Measurements from ENCODE around the gene GPR55. TPM values are rescaled to one million over a fixed set of nuclear protein-coding genes. Genes with fewer than 3 reads are reported as not detected.

Gene GPR55
- total and polyA plus RNA-seq, 2 donors (not counting 1 experiment from before 2014, with no cell fraction given): 3.0 to 4.1 TPM

DNA sequence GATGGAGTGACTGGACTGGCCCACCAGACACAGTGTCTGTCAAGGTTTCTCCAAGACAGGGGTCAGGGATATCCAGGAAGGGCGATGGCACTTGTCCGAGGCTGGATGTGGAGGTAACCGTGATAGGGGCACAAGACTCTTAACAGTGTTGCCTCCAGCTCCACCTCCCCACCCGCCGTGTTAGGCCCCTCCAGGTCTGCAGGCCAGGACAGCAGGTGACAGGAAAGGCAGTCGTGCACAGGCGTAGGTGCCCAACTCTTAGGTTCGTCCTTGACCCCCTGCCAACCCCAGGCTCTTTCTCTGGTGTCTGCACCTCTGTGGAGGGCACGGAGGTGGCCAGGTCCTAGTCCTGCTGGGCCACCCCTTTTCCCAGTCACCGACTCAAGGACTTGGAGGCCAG is 50.2 kb downstream of the GPR55 start:
- Histone ChIP-seq H3K4me2 (replicated peaks; ENCODE audit: low read depth, low read length, poor library complexity, severe bottlenecking) (peak overlapping the region; percentile 85), H3K27ac (ENCODE audit: low read length in 2 of 2) (peak overlapping the region; percentile 90 to 99), H3K4me3 (ENCODE audit: control extremely low read depth in 1 of 5, extremely low read depth in 1 of 5, insufficient read depth in 1 of 5, low read depth in 2 of 5, low read length in 4 of 5) (no peak overlapping the region), H4K20me1 (ENCODE audit: control insufficient read depth, insufficient read depth, low read length, poor library complexity, severe bottlenecking) (no peaks in the 10 kb centered on the region), H2AFZ (ENCODE audit: insufficient read depth, low read depth, low read length, poor library complexity, severe bottlenecking) (no peak overlapping the region), H3K36me3 (replicated peaks in 1 of 2; ENCODE audit: control extremely low read depth in 1 of 2, control insufficient read depth in 1 of 2, extremely low read depth in 1 of 2, insufficient read depth in 2 of 2, low read length in 1 of 2) (peaks cover 0 to 24% of the 10 kb centered on the region in 2 experiments), H3K9me3 (ENCODE audit: control extremely low read depth in 1 of 3, control insufficient read depth in 2 of 3, insufficient read depth in 1 of 3, low read length in 2 of 3) (peaks cover 0 to 7% (median 0%) of the 10 kb centered on the region in 3 donors), H3K79me2 (ENCODE audit: control insufficient read depth, insufficient read depth, low read length) (peaks cover 42% of the 10 kb centered on the region), H3K27me3 (replicated peaks in 1 of 4; ENCODE audit: control extremely low read depth in 1 of 4, control insufficient read depth in 3 of 4, insufficient read depth in 4 of 4, low read length in 3 of 4) (no peaks in the 10 kb centered on the region), H3K9ac (ENCODE audit: low read length) (no peak overlapping the region), H3K4me1 (ENCODE audit: control insufficient read depth in 2 of 2, insufficient read depth in 2 of 2, low read length in 2 of 2) (peaks cover 92 to 96% of the 10 kb centered on the region in 2 donors)
- DNase-seq (no peak), ATAC-seq (ENCODE audit: low read depth) (no peak)
- Mint-ChIP-seq H3K27ac (peak overlapping the region; percentile 87), H3K4me3 (peak overlapping the region; percentile 80), H3K4me1 (peaks cover 72% of the 10 kb centered on the region), H3K27me3 (no peaks in the 10 kb centered on the region), H3K9me3 (ENCODE audit: insufficient read depth) (no peaks in the 10 kb centered on the region)
- ChIA-PET CTCF (no interaction called here), POLR2A (no interaction called here)
- WGBS (ENCODE audit: insufficient coverage): 93% methylated on average over 10 of the region's 10 CpGs
- no peak for TF ChIP-seq EZH2 (IDR thresholded peaks at IDR 0.05; ENCODE audit: borderline replicate concordance, insufficient read depth, low read depth, low read length, poor library complexity, severe bottlenecking)
- TF ChIP-seq, protein P1, sequence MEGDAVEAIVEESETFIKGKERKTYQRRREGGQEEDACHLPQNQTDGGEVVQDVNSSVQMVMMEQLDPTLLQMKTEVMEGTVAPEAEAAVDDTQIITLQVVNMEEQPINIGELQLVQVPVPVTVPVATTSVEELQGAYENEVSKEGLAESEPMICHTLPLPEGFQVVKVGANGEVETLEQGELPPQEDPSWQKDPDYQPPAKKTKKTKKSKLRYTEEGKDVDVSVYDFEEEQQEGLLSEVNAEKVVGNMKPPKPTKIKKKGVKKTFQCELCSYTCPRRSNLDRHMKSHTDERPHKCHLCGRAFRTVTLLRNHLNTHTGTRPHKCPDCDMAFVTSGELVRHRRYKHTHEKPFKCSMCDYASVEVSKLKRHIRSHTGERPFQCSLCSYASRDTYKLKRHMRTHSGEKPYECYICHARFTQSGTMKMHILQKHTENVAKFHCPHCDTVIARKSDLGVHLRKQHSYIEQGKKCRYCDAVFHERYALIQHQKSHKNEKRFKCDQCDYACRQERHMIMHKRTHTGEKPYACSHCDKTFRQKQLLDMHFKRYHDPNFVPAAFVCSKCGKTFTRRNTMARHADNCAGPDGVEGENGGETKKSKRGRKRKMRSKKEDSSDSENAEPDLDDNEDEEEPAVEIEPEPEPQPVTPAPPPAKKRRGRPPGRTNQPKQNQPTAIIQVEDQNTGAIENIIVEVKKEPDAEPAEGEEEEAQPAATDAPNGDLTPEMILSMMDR (IDR thresholded peaks at IDR 0.05): no peak
- intact Hi-C loops (cut with micrococcal nuclease): loop anchor here (10.0 kb wide), 1 partner anchor 520 kb away; the partner anchor contains the start of gene B3GNT7

DNA sequence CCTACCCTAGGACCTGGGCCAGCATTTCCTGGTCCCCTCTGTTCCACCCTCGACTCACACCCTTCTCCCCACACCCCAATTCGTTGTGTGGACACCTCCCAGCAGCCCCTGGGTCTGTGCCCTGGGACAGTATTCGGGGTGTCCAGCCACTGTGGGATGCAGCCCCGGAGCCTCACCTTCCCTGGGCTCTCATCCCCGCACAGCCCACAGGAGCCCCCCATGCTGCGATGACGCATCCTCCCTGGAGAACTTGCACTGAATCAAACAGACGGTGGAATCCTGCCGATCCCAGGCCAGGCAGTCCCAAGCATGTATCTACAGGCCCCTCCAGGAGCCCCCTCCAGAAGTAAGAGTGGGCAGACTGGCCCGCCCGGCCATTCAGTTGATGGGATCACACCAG is 50.6 kb downstream of the GPR55 start:
- peaks cover 96 to 100% of the 10 kb centered on the region in 2 donors for H3K4me1 ChIP-seq (ENCODE audit: control insufficient read depth in 2 of 2, insufficient read depth in 2 of 2, low read length in 2 of 2)
- ATAC-seq (ENCODE audit: low read depth) (no peak), DNase-seq (no peak)
- no peaks in the 10 kb centered on the region for H3K27me3 ChIP-seq (replicated peaks in 1 of 4; ENCODE audit: control extremely low read depth in 1 of 4, control insufficient read depth in 3 of 4, insufficient read depth in 4 of 4, low read length in 3 of 4)
- peak overlapping the region in 1 of 5 experiments; percentile 57 for H3K4me3 ChIP-seq (ENCODE audit: control extremely low read depth in 1 of 5, extremely low read depth in 1 of 5, insufficient read depth in 1 of 5, low read depth in 2 of 5, low read length in 4 of 5)
- intact Hi-C loops (cut with micrococcal nuclease): loop anchor here (10.0 kb wide), 1 partner anchor 520 kb away; the partner anchor contains the start of gene B3GNT7
- H3K9me3 ChIP-seq (ENCODE audit: control extremely low read depth in 1 of 3, control insufficient read depth in 2 of 3, insufficient read depth in 1 of 3, low read length in 2 of 3): peaks cover 0 to 7% (median 0%) of the 10 kb centered on the region in 3 donors
- H3K4me2 ChIP-seq (replicated peaks; ENCODE audit: low read depth, low read length, poor library complexity, severe bottlenecking): peak overlapping the region; percentile 85
- Mint-ChIP-seq H3K4me1 (peaks cover 72% of the 10 kb centered on the region), H3K27me3 (no peaks in the 10 kb centered on the region), H3K4me3 (peak overlapping the region; percentile 80), H3K27ac (peak overlapping the region; percentile 87), H3K9me3 (ENCODE audit: insufficient read depth) (no peaks in the 10 kb centered on the region)
- H4K20me1 ChIP-seq (ENCODE audit: control insufficient read depth, insufficient read depth, low read length, poor library complexity, severe bottlenecking): no peaks in the 10 kb centered on the region
- H3K9ac ChIP-seq (ENCODE audit: low read length): peak overlapping the region; percentile 59
- no peak for TF ChIP-seq EZH2 (IDR thresholded peaks at IDR 0.05; ENCODE audit: borderline replicate concordance, insufficient read depth, low read depth, low read length, poor library complexity, severe bottlenecking)
- TF ChIP-seq, protein P1 (IDR thresholded peaks at IDR 0.05): no peak
- POLR2A ChIA-PET: interaction anchor here (1.1 kb wide), 1 partner anchor 10 kb away, joined by 3 read pairs; the partner anchor contains the start of gene ITM2C
- H3K36me3 ChIP-seq (replicated peaks in 1 of 2; ENCODE audit: control extremely low read depth in 1 of 2, control insufficient read depth in 1 of 2, extremely low read depth in 1 of 2, insufficient read depth in 2 of 2, low read length in 1 of 2): peaks cover 0 to 21% of the 10 kb centered on the region in 2 experiments
- peaks cover 47% of the 10 kb centered on the region for H3K79me2 ChIP-seq (ENCODE audit: control insufficient read depth, insufficient read depth, low read length)
- no peak overlapping the region for H2AFZ ChIP-seq (ENCODE audit: insufficient read depth, low read depth, low read length, poor library complexity, severe bottlenecking)
- peak overlapping the region; percentile 90 to 99 for H3K27ac ChIP-seq (ENCODE audit: low read length in 2 of 2)
- CTCF ChIA-PET: interaction anchor here (1.2 to 2.6 kb wide), 2 partner anchors 11 to 50 kb away, joined by 4 to 21 read pairs; partner anchors contain the start of gene ITM2C
- WGBS (ENCODE audit: insufficient coverage): 88% methylated on average over 11 of the region's 11 CpGs

Measured in B cell (primary cell).